ENCODE measurements around the gene SRXN1. TPM values are rescaled to one million over a fixed set of nuclear protein-coding genes. Genes with fewer than 3 reads are reported as not detected.

Gene SRXN1
- total RNA-seq, 4 donors from 2014 or later = 87.9 to 170 (median 128) TPM

DNA sequence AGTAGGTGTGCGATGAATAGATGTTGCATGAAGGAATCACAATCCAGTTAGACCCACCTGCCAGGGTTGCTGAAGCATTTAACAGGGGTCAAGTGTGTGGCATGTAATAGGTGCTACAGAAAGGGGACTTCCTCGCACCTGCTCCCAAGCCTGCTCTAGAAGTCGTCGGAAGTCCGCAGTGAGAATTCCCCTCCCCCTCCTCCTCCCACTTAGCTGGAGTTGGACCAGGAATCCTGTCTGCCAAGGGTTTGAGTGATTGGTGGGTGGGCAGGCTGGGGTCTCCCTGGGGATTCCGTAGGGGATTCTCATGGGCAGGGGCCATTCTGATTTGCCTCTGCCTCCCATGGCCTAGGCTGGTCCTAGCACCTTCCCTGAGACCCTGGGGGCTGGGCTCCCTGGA lies 12.3 kb upstream of the SRXN1 start:
- ATAC-seq = no peak
- Histone ChIP-seq H3K27me3 (peaks cover 40 to 53% (median 45%) of the 10 kb centered on the region in 3 donors), H3K27ac (no peak overlapping the region), H3K36me3 (no peaks in the 10 kb centered on the region), H3K9me3 (no peaks in the 10 kb centered on the region), H3K4me3 (no peak overlapping the region), H3K4me1 (peaks cover 11 to 12% of the 10 kb centered on the region in 2 donors)
- in situ Hi-C loops (cut with MboI; ENCODE audit: low sequenced_read_pairs in 4 of 4) = no loop called here
- DNase-seq = no peak
- TF ChIP-seq POLR2A (IDR thresholded peaks at IDR 0.05) = no peak
- TF ChIP-seq, protein P1, sequence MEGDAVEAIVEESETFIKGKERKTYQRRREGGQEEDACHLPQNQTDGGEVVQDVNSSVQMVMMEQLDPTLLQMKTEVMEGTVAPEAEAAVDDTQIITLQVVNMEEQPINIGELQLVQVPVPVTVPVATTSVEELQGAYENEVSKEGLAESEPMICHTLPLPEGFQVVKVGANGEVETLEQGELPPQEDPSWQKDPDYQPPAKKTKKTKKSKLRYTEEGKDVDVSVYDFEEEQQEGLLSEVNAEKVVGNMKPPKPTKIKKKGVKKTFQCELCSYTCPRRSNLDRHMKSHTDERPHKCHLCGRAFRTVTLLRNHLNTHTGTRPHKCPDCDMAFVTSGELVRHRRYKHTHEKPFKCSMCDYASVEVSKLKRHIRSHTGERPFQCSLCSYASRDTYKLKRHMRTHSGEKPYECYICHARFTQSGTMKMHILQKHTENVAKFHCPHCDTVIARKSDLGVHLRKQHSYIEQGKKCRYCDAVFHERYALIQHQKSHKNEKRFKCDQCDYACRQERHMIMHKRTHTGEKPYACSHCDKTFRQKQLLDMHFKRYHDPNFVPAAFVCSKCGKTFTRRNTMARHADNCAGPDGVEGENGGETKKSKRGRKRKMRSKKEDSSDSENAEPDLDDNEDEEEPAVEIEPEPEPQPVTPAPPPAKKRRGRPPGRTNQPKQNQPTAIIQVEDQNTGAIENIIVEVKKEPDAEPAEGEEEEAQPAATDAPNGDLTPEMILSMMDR (IDR thresholded peaks at IDR 0.05 in 4 of 5, conservative IDR thresholded peaks at IDR 0.05 in 1 of 5) = no peak
- intact Hi-C loops (cut with DNase I; ENCODE audit: low total_unique reads) = no loop called here

DNA sequence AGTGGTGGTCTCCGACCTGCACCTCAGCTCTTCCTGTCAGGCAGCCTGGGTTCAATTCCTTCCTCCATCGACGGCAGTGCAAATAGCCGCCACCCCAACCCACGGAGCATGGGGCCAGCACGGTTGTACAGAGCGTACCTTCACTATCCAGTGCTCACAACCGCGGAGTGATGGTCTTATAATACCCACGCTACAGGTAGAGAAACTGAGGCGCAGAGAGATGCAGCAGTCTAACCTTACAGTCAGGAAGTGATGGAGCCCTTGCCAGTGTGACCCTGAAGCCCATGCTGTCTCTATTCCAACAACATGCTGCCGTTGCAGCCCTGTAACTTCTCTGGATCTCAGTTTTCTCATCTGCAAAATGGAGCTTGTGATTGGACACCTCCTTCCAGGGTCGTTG lies 11.6 kb upstream of the SRXN1 start:
- ATAC-seq (no peak), DNase-seq (no peak)
- H3K4me1 ChIP-seq = peaks cover 8% of the 10 kb centered on the region in 2 donors
- no peaks in the 10 kb centered on the region for H3K36me3 ChIP-seq
- intact Hi-C loops (cut with DNase I; ENCODE audit: low total_unique reads) (no loop called here), in situ Hi-C loops (cut with MboI; ENCODE audit: low sequenced_read_pairs in 4 of 4) (no loop called here)
- no peaks in the 10 kb centered on the region for H3K9me3 ChIP-seq
- H3K4me3 ChIP-seq = no peak overlapping the region
- H3K27ac ChIP-seq = no peak overlapping the region
- peaks cover 40 to 53% (median 45%) of the 10 kb centered on the region in 3 donors for H3K27me3 ChIP-seq
- TF ChIP-seq, protein P1 (IDR thresholded peaks at IDR 0.05 in 4 of 5, conservative IDR thresholded peaks at IDR 0.05 in 1 of 5) = no peak
- TF ChIP-seq POLR2A (IDR thresholded peaks at IDR 0.05) = no peak

DNA sequence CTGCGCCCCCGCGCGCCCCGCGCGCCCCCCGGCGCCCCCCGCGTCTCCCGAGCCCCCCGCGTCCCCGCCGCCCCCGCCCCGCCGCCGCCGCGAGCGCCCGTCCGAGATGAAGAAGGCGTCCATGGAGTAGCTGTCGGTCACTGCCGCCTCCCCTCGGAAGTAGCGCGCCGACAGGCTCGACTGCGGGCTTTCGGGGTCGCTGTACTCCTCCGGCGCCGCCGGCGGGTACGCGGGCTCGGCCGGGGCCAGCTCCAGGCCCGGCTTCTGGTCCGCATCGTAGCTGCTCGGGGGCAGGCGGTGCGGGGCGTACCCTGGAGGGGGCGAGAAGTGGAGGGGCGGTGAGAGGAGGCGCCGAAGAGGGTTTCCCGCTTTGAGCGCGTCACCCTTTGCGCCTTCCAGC lies 11.2 kb upstream of the SRXN1 start:
- no peak overlapping the region for H3K27ac ChIP-seq
- H3K27me3 ChIP-seq = peaks cover 40 to 53% (median 45%) of the 10 kb centered on the region in 3 donors
- peaks cover 4% of the 10 kb centered on the region in 2 donors for H3K4me1 ChIP-seq
- in situ Hi-C loops (cut with MboI; ENCODE audit: low sequenced_read_pairs in 4 of 4) = no loop called here
- H3K9me3 ChIP-seq = no peaks in the 10 kb centered on the region
- TF ChIP-seq POLR2A (IDR thresholded peaks at IDR 0.05) = no peak
- no peaks in the 10 kb centered on the region for H3K36me3 ChIP-seq
- ATAC-seq (no peak), DNase-seq (no peak)
- intact Hi-C loops (cut with DNase I; ENCODE audit: low total_unique reads) = no loop called here
- no peak overlapping the region for H3K4me3 ChIP-seq

DNA sequence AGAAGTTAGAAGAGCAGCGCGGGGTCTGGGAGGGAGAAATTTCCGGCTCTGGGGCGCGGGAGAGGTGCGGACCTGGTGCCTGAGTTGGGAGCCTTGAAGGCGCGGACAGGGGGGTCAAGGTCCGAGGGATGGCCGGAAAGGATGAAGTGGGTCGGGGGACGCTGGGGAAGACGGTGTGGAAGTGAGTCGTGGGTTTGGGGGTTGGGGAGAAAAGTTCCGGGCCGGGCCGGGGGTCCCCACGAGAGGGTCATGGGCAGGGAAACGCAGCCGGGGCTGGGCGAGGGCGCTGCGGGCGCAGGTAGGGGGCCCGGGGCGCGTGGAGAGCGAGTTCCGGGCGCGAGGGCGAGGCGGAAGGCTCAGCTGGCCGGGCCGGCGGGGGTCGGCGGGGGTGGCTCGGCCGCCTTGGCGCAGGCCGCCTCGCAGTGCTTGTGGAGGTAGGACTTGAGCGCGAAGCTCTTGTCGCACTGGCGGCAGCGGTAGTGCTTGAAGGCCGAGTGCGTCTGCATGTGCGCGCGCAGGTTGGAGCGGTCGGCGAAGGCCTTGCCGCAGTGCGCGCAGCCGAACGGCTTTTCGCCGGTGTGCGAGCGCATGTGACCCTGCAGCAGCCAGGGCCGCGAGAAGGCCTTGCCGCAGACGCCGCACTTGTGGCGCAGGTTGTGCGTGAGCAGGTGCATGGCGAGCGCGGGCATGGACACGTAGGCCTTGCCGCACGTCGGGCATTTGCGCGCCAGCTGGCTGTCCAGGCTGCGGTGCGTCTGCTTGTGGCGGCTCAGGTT lies 10.5 kb upstream of the SRXN1 start:
- Histone ChIP-seq H3K27me3 (peaks cover 40 to 53% (median 45%) of the 10 kb centered on the region in 3 donors), H3K4me3 (no peak overlapping the region), H3K4me1 (peaks cover 3 to 4% of the 10 kb centered on the region in 2 donors), H3K36me3 (no peaks in the 10 kb centered on the region), H3K27ac (no peak overlapping the region), H3K9me3 (no peaks in the 10 kb centered on the region)
- ATAC-seq (no peak), DNase-seq (no peak)
- intact Hi-C loops (cut with DNase I; ENCODE audit: low total_unique reads) = no loop called here
- TF ChIP-seq POLR2A (IDR thresholded peaks at IDR 0.05) = no peak
- in situ Hi-C loops (cut with MboI; ENCODE audit: low sequenced_read_pairs in 4 of 4) = no loop called here

DNA sequence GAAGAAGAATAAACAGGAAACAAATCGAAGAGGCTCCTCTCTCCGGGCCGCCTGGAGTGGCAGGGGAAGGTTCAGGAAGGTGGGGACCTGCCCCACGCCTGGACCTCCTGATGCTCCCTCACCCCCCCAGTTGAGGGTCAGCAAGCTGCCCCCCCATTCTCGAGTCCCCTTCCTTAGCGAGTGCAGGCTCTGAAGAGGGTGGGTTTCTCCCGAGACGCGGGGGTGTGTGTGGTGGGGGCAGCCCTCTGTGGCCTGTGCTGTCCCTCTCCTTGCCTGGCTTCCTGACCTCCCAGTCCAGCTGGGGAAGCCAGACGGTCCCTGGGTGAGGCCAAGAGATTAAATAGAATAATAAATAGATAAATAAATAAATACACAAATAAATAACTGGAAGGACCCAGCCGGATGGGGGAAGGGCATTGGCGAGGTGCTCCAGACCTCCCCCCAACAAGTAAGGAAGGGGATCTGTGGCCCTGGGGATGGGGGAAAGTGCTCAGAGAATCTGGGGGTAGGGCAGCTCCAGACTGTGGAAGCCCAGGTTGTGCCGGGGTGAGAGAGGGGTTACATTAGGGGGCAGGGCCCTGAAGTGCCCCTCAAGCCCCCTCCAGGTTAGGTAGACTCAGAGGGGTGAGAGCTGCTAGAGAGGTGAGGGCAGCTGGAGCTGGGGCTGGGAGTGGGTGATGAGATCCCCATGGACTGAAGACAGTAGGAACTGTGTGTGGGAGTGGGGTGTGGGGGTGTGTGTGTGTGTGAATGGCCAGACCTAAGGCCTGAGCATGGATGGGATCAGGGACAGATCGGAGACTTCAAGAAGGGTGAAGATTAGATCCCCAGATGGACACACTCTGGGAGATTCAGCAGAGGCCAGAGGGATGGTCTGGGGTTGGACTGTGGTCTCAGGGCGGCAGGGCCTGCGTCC lies 9.5 kb upstream of the SRXN1 start:
- Histone ChIP-seq H3K36me3 (no peaks in the 10 kb centered on the region), H3K4me1 (peaks cover 3 to 4% of the 10 kb centered on the region in 2 donors), H3K9me3 (no peaks in the 10 kb centered on the region), H3K27ac (no peak overlapping the region), H3K27me3 (peaks cover 40 to 53% (median 45%) of the 10 kb centered on the region in 3 donors), H3K4me3 (no peak overlapping the region)
- ATAC-seq (no peak), DNase-seq (no peak)
- no peak for TF ChIP-seq POLR2A (IDR thresholded peaks at IDR 0.05)
- TF ChIP-seq, protein P1 (IDR thresholded peaks at IDR 0.05 in 4 of 5, conservative IDR thresholded peaks at IDR 0.05 in 1 of 5) = no peak
- in situ Hi-C loops (cut with MboI; ENCODE audit: low sequenced_read_pairs in 4 of 4) = no loop called here
- intact Hi-C loops (cut with DNase I; ENCODE audit: low total_unique reads) = no loop called here
